PC-3 (cell line): ENCODE measurements around the gene SKOR1.

ENCODE experiments used
- EZH2 ChIP-seq: fragments of 300-600 bp; sonication (generic); IDR thresholded peaks from one replicate; pipeline ENCODE4 v1.6.1; 2017; ENCODE audit warnings: antibody characterized with exemption, mild to moderate bottlenecking, low read length; ENCODE audit not compliant: unreplicated experiment
- EZH2phosphoT487 ChIP-seq: fragments of 300-600 bp; sonication (generic); IDR thresholded peaks from 2 replicates; pipeline ENCODE4 v1.6.1; 2018; ENCODE audit warnings: mild to moderate bottlenecking, antibody characterized with exemption, low read length, borderline replicate concordance
- TF ChIP-seq, protein P1 (sequence below): fragments of 300-600 bp; sonication (generic); conservative IDR thresholded peaks from 2 replicates; pipeline ENCODE4 v1.5.1; 2017; ENCODE audit warnings: antibody characterized with exemption, low read depth, mild to moderate bottlenecking, low read length

GRCh38 chr15:67827562-67828277 is 2.4 kb downstream of the SKOR1 start:
- TF ChIP-seq, protein P1, sequence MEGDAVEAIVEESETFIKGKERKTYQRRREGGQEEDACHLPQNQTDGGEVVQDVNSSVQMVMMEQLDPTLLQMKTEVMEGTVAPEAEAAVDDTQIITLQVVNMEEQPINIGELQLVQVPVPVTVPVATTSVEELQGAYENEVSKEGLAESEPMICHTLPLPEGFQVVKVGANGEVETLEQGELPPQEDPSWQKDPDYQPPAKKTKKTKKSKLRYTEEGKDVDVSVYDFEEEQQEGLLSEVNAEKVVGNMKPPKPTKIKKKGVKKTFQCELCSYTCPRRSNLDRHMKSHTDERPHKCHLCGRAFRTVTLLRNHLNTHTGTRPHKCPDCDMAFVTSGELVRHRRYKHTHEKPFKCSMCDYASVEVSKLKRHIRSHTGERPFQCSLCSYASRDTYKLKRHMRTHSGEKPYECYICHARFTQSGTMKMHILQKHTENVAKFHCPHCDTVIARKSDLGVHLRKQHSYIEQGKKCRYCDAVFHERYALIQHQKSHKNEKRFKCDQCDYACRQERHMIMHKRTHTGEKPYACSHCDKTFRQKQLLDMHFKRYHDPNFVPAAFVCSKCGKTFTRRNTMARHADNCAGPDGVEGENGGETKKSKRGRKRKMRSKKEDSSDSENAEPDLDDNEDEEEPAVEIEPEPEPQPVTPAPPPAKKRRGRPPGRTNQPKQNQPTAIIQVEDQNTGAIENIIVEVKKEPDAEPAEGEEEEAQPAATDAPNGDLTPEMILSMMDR = no peak
- TF ChIP-seq EZH2 (no peak), EZH2phosphoT487 (no peak)
